Cardiac muscle cell (in vitro differentiated cells and primary cell): ENCODE results near the gene APOB. TPM values are rescaled to one million over a fixed set of nuclear protein-coding genes. Genes with fewer than 3 reads are reported as not detected.

Source experiments
- DNase-seq, 2 donors: peaks; one replicate each; pipeline versions ENCODE4 v3.0.0 to v3.0.0-alpha.2; 2010 to 2017; ENCODE audit warnings: low read depth in 1 of 2, low spot score in 1 of 2
- H3K27ac ChIP-seq: fragments of 200-600 bp; sonication (generic); 2 replicates; pipeline ENCODE4 v1.5.1; 2016
- H3K27me3 ChIP-seq: fragments of 200-600 bp; sonication (generic); 2 replicates; pipeline ENCODE4 v1.6.0; 2016; ENCODE audit warnings: control low read depth
- H3K36me3 ChIP-seq: fragments of 200-600 bp; sonication (generic); 2 replicates; pipeline ENCODE4 v1.5.1; 2016; ENCODE audit warnings: control low read depth
- H3K4me1 ChIP-seq: fragments of 200-600 bp; sonication (generic); 2 replicates; pipeline ENCODE4 v1.8.1; 2017; ENCODE audit warnings: low read depth, mild to moderate bottlenecking, mixed run types
- H3K4me3 ChIP-seq: fragments of 200-600 bp; sonication (generic); 2 replicates; pipeline ENCODE4 v1.5.1; 2016; ENCODE audit warnings: mild to moderate bottlenecking
- H3K9me3 ChIP-seq: fragments of 200-600 bp; sonication (generic); 2 replicates; pipeline ENCODE4 v1.5.1; 2017; ENCODE audit warnings: low read depth, mild to moderate bottlenecking, control low read depth
- polyA plus RNA-seq: library from polyadenylated mRNA; unstranded; fragments of >200 nt; fragmentation: Nextera tagmentation; extraction: Ambion mirVana; gene quantifications from 2 replicates; pipeline ENCODE4 v1.2.1, GENCODE V29; 2016
- total RNA-seq: library from RNA; depleted of rRNA; stranded (reverse); fragments of >200 nt; gene quantifications from 2 replicates; pipeline ENCODE4 v1.2.3, GENCODE V29; 2016
- TF ChIP-seq, protein P1 (sequence below): IDR thresholded peaks from 2 replicates; pipeline ENCODE4 v1.5.1; 2012; ENCODE audit warnings: low read depth, mild to moderate bottlenecking, low read length

Gene APOB
- total and polyA plus RNA-seq, 2 experiments from 2014 or later = 0.15 to 0.26 TPM

DNA sequence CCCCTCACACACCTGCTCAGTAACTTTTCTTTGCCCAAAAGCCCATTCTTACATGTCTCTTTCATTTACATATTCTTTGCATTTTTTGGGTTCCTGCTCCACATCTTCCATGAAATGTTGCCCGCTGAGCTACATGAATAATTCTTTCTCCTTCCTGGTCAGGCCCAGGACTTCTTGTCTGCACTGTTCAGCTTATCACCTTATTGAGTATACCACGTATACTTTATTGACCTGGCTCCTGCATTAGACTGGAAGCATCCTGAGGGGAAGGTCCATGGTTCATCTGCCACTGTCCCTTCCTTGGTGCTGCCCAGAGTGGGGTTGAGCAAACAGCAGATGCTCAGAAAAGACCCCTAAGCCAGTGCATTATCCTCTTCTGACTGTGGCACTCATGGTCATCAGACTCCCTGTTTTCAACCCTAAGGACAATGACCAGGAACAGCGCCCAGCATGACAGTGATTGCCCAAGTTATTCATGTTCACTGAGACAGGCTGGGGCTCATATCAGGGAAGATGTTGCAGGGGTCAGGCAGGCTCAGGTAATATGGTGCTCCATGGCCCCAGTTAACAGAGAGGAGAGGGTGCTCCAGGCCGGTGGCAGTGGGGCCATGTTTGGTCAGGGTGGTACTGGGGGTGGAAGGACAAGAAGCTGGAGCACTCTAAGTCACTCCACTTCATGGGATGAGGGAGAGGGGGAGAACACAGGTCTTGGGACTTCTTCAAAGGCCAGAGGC is 7.7 kb downstream of the APOB start:
- Histone ChIP-seq H3K36me3 (no peaks in the 10 kb centered on the region), H3K27me3 (no peaks in the 10 kb centered on the region), H3K4me3 (no peak overlapping the region), H3K9me3 (no peaks in the 10 kb centered on the region), H3K27ac (no peak overlapping the region), H3K4me1 (no peaks in the 10 kb centered on the region)
- no peak for DNase-seq
- TF ChIP-seq, protein P1, sequence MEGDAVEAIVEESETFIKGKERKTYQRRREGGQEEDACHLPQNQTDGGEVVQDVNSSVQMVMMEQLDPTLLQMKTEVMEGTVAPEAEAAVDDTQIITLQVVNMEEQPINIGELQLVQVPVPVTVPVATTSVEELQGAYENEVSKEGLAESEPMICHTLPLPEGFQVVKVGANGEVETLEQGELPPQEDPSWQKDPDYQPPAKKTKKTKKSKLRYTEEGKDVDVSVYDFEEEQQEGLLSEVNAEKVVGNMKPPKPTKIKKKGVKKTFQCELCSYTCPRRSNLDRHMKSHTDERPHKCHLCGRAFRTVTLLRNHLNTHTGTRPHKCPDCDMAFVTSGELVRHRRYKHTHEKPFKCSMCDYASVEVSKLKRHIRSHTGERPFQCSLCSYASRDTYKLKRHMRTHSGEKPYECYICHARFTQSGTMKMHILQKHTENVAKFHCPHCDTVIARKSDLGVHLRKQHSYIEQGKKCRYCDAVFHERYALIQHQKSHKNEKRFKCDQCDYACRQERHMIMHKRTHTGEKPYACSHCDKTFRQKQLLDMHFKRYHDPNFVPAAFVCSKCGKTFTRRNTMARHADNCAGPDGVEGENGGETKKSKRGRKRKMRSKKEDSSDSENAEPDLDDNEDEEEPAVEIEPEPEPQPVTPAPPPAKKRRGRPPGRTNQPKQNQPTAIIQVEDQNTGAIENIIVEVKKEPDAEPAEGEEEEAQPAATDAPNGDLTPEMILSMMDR = no peak

DNA sequence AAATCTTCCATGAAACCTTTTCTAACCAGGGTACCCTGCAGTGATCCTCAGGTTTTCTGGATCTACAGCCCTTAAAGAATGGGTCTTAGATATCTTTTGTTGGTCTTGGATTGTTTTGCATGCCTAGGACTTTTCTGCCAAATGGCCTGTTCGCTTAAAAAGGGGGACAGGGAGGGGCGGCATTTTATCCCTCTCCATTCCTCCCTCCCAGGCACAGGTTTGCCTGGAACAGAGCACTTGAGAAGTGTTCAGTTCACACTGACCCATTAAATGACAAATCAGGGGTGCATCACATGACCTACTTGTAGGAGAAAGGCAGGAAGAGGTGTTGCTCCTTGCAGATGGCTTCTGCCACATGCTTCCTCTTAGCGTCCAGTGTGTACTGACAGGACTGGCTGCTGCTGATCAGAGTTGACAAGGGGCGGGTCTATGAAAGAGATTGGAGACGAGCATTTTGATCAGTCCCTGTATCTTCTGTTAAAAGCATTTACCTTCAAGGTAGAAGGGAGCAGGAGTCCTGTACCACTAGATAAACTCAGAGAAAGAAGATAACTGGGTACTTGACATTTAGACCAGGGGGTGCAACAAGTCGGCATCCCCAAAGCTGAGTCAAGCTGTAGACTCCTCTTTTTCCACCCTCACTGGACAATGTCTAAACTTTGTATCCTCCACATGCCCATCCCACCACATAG is 8.4 kb downstream of the APOB start:
- H3K27me3 ChIP-seq = no peaks in the 10 kb centered on the region
- no peak overlapping the region for H3K27ac ChIP-seq
- TF ChIP-seq, protein P1 = no peak
- H3K36me3 ChIP-seq = no peaks in the 10 kb centered on the region
- DNase-seq = no peak
- no peaks in the 10 kb centered on the region for H3K9me3 ChIP-seq
- no peaks in the 10 kb centered on the region for H3K4me1 ChIP-seq
- H3K4me3 ChIP-seq = no peak overlapping the region

DNA sequence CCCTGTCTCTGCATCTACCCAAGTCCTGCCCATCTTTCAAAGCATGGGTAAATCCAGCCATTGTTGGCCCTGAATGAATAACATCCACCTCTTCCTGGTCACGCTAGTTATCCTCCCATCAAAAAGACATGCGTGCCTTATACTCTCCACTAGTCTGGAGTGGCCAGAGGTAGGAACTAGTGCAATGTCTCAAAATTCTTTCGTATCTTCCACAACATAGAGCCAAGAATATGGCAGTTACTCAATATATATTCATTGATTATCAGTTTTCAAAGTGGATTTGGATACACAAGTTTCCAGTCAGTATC is 8.9 kb downstream of the APOB start:
- TF ChIP-seq, protein P1 = no peak

DNA sequence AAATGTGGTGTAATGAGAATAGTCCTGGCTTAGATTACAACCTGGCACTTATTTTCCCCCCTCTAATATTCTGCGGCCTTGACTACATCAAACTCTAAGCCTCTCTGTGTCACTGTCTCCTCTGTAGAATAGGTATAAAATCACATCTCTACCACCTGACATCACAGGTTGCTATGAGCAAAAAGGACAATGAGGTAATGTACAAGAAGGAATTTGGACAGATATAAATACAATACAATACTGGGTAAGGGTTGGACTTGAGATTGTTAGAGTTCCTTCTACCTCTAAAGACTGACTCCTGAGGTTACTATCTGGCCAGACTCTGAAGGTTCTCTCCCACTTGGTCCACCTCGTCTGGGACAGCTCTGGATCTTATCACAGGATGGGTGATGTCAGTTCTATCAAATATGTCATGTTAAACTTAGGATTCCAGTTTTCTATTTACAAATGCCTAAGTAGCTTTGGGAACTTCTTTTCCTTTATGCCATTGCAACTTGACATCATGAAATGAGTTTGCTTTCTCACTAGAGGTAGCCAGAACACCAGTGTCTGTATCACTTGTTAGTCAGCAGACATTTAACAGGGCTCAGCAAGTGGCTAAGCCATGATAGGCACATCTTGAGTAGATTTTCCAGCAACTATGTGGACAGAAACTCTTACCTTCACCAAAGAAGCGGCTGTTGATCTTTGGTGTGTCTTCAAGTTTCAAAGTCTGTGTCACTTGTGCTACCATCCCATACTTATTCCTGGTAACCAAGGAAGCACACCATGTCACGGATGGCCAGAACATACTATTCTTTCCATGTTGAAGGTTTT is 9.5 kb downstream of the APOB start:
- Histone ChIP-seq H3K9me3 (no peaks in the 10 kb centered on the region), H3K27ac (no peak overlapping the region), H3K27me3 (no peaks in the 10 kb centered on the region), H3K4me1 (no peaks in the 10 kb centered on the region), H3K4me3 (no peak overlapping the region), H3K36me3 (no peaks in the 10 kb centered on the region)
- DNase-seq = no peak
- TF ChIP-seq, protein P1 = no peak

More for the DNA sequence above, 8.9 kb downstream of the APOB start:
- H3K4me3 ChIP-seq = no peak overlapping the region
- H3K36me3 ChIP-seq = no peaks in the 10 kb centered on the region
- no peaks in the 10 kb centered on the region for H3K9me3 ChIP-seq
- DNase-seq = no peak
- H3K4me1 ChIP-seq = no peaks in the 10 kb centered on the region
- no peak overlapping the region for H3K27ac ChIP-seq
- no peaks in the 10 kb centered on the region for H3K27me3 ChIP-seq

DNA sequence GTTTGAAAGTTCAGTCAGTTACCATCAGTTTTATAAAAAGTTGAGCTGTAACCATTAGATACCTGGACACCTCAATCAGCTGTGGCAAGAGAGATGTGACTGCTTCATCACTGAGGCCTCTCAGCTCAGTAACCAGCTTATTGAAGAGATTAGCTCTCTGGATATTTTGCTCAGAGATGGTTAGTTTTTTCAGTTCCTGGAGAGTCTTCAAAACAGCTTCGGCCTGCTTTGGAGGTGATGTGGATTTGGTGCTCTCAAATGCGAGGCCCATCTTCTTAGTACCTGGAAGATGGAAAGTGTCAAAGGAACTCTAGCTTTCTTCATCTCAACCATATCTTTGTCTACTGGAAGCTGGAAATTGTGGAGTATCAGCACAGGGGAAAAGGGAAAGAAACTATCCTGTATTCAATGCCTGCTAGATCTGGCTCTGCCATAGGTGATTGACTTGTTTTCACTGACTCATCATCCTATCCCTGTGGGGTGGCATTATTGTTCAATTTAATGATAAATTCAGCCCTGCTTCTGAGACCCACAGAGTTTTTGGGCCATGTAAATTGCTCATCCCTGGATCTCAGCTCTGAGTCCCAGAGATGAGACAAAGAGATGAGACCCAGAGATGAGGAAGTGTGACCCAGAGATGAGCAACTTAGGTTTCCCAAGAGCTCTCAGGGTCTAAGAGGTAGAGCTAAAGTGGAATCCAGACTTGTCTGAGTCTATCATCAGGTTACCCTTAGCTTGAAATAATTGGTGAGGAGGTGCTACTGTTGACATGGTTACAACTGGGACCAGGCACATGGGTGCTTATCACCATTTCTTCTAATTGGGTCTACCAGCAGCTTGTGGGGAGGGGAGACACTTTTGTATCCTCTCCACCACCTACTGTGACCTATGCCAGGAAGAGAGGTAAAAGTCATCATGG is 10.4 kb downstream of the APOB start:
- Histone ChIP-seq H3K36me3 (no peaks in the 10 kb centered on the region), H3K27ac (no peak overlapping the region), H3K4me3 (no peak overlapping the region), H3K27me3 (no peaks in the 10 kb centered on the region), H3K4me1 (no peaks in the 10 kb centered on the region), H3K9me3 (no peaks in the 10 kb centered on the region)
- TF ChIP-seq, protein P1 = no peak
- DNase-seq = no peak
